Uterus (tissue), 2 donors: ENCODE data around the gene UBL3.

Experiments used
- CTCF ChIP-seq, 4 experiments: fragments of 200-600 bp in 2 of 4; fragments of 450-650 bp in 2 of 4; sonication (generic) in 2 of 4; IDR thresholded peaks; one replicate each; pipeline ENCODE4 v1.5.1; 2016 to 2019; ENCODE audit warnings: antibody characterized with exemption in 4 of 4, mild to moderate bottlenecking in 2 of 4, moderate library complexity in 1 of 4
- POLR2A ChIP-seq, 2 donors: fragments of 450-650 bp; IDR thresholded peaks; one replicate each; pipeline ENCODE4 v1.6.1; 2016; ENCODE audit warnings: antibody characterized with exemption in 2 of 2, mild to moderate bottlenecking in 1 of 2, moderate library complexity in 1 of 2

DNA sequence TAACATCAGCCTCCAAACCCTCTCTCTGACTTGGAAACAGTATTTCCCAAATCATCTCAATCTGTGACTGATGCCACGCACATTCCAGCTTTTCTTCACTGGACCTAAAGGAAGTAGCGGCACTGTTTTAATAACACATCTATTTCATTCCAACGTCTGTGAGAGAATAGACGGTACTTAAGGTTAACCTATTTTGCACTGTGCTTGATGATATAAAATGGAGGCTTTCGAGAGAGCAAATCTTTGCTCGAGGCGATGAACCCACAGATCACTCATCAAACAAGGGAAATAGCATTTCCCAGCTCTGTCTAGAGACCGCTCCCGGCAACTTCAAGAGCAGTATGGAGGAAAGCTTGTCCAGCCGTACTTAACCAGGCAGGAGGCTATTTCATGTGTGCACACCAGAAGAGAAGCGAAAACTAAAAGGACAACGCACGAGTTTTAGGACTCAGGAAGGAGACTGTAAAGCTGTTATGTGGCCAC lies 2.9 kb downstream of the UBL3 start:
- TF ChIP-seq CTCF (IDR thresholded peaks at IDR 0.05) (no peak), POLR2A (IDR thresholded peaks at IDR 0.05) (peak in 1 of 2 donors; percentile 4)
